H9 (cell line): ENCODE data around the gene PDE5A. TPM values are rescaled to one million over a fixed set of nuclear protein-coding genes. Genes with fewer than 3 reads are reported as not detected.
A peak's percentile ranks its signal among the peaks of the same experiment; 100 is the strongest.

Source experiments
- DNase-seq: peaks from one replicate; pipeline ENCODE4 v3.0.0-alpha.2; 2017
- H2AFZ ChIP-seq: one replicate; pipeline ENCODE4 v1.6.1; 2013; ENCODE audit warnings: mild to moderate bottlenecking, low read length, control low read depth, moderate library complexity
- H2AK5ac ChIP-seq: 2 replicates; pipeline ENCODE4 v1.6.1; 2013; ENCODE audit warnings: low read length, control low read depth, mixed read lengths; ENCODE audit not compliant: insufficient read length
- H2BK120ac ChIP-seq: one replicate; pipeline ENCODE4 v1.6.1; 2013; ENCODE audit warnings: low read depth, mild to moderate bottlenecking, low read length, control low read depth, inconsistent platforms; ENCODE audit not compliant: poor library complexity, severe bottlenecking
- H2BK12ac ChIP-seq: 2 replicates; pipeline ENCODE4 v1.6.1; 2013; ENCODE audit warnings: low read length, control low read depth, mixed read lengths, low read depth; ENCODE audit not compliant: insufficient read length
- H2BK15ac ChIP-seq: 2 replicates; pipeline ENCODE4 v1.6.1; 2013; ENCODE audit warnings: low read depth, low read length, control low read depth
- H2BK20ac ChIP-seq: one replicate; pipeline ENCODE4 v1.6.1; 2013; ENCODE audit warnings: low read depth, mild to moderate bottlenecking, low read length, control low read depth, inconsistent platforms; ENCODE audit not compliant: poor library complexity, severe bottlenecking
- H2BK5ac ChIP-seq: 2 replicates; pipeline ENCODE4 v1.6.1; 2013; ENCODE audit warnings: low read length, control low read depth, mixed read lengths; ENCODE audit not compliant: insufficient read length
- H3K14ac ChIP-seq: 2 replicates; pipeline ENCODE4 v1.6.1; 2013; ENCODE audit warnings: low read length, control low read depth; ENCODE audit not compliant: insufficient read depth
- H3K18ac ChIP-seq: 2 replicates; pipeline ENCODE4 v1.6.1; 2013; ENCODE audit warnings: low read depth, mild to moderate bottlenecking, mixed read lengths, low read length, control low read depth; ENCODE audit not compliant: insufficient read length
- H3K23ac ChIP-seq: 2 replicates; pipeline ENCODE4 v1.6.1; 2013; ENCODE audit warnings: low read length, control low read depth, mixed read lengths, low read depth; ENCODE audit not compliant: insufficient read length
- H3K23me2 ChIP-seq: 2 replicates; pipeline ENCODE4 v1.6.1; 2013; ENCODE audit warnings: low read depth, mild to moderate bottlenecking, mixed read lengths, low read length, control low read depth; ENCODE audit not compliant: insufficient read length, poor library complexity, severe bottlenecking
- H3K27ac ChIP-seq: 2 replicates; pipeline ENCODE4 v1.5.1; 2013; ENCODE audit warnings: low read length, control low read depth, mixed read lengths, low read depth; ENCODE audit not compliant: insufficient read length
- H3K27me3 ChIP-seq: 2 replicates; pipeline ENCODE4 v1.6.1; 2013; ENCODE audit warnings: low read length, control low read depth, inconsistent platforms; ENCODE audit not compliant: insufficient read depth
- H3K4ac ChIP-seq: 2 replicates; pipeline ENCODE4 v1.6.1; 2013; ENCODE audit warnings: low read depth, mild to moderate bottlenecking, control low read depth, inconsistent platforms, low read length, moderate library complexity
- H3K4me1 ChIP-seq: 2 replicates; pipeline ENCODE4 v1.6.1; 2013; ENCODE audit warnings: low read length, control low read depth, inconsistent platforms; ENCODE audit not compliant: insufficient read depth
- H3K4me2 ChIP-seq: 2 replicates; pipeline ENCODE4 v1.6.1; 2013; ENCODE audit warnings: low read length, control low read depth, mixed read lengths; ENCODE audit not compliant: insufficient read length, insufficient read depth
- H3K56ac ChIP-seq: 2 replicates; pipeline ENCODE4 v1.6.1; 2013; ENCODE audit warnings: low read depth, mild to moderate bottlenecking, mixed read lengths, low read length, control low read depth; ENCODE audit not compliant: insufficient read length
- H3K79me1 ChIP-seq: 2 replicates; pipeline ENCODE4 v1.6.1; 2013; ENCODE audit warnings: low read depth, mild to moderate bottlenecking, moderate library complexity, low read length, control low read depth, inconsistent platforms; ENCODE audit not compliant: insufficient read depth, poor library complexity, severe bottlenecking
- H3K79me2 ChIP-seq: 2 replicates; pipeline ENCODE4 v1.6.1; 2013; ENCODE audit warnings: low read length, control low read depth, inconsistent platforms; ENCODE audit not compliant: insufficient read depth
- H3K9ac ChIP-seq: 2 replicates; pipeline ENCODE4 v1.6.1; 2013; ENCODE audit warnings: low read length, control low read depth, mixed read lengths; ENCODE audit not compliant: insufficient read length; ENCODE audit errors: extremely low read depth
- H3K9me3 ChIP-seq: one replicate; pipeline ENCODE4 v1.6.1; 2013; ENCODE audit warnings: low read depth, low read length, inconsistent platforms; ENCODE audit not compliant: control insufficient read depth
- H3T11ph ChIP-seq: one replicate; pipeline ENCODE4 v1.6.1; 2013; ENCODE audit warnings: mild to moderate bottlenecking, low read length, control low read depth, inconsistent platforms
- H4K20me1 ChIP-seq: one replicate; pipeline ENCODE4 v1.6.1; 2013; ENCODE audit not compliant: control insufficient read depth, insufficient read length, insufficient read depth
- H4K5ac ChIP-seq: 2 replicates; pipeline ENCODE4 v1.6.1; 2013; ENCODE audit warnings: low read depth, mild to moderate bottlenecking, mixed read lengths, low read length, control low read depth; ENCODE audit not compliant: insufficient read length
- H4K8ac ChIP-seq: replicated peaks from 2 replicates; pipeline ENCODE4 v1.6.1; 2013; ENCODE audit warnings: low read length, control low read depth, mixed read lengths, low read depth; ENCODE audit not compliant: insufficient read length
- H4K91ac ChIP-seq: 2 replicates; pipeline ENCODE4 v1.6.1; 2013; ENCODE audit warnings: low read depth, mild to moderate bottlenecking, moderate library complexity, mixed read lengths, low read length, control low read depth; ENCODE audit not compliant: insufficient read length
- H3K27ac Mint-ChIP-seq, 3 experiments: 2 replicates in 2 of 3; 3 replicates in 1 of 3; pipeline ENCODE4 v1.8.0; 2020 to 2021; ENCODE audit warnings: mixed read lengths in 3 of 3, mild to moderate bottlenecking in 1 of 3, moderate library complexity in 1 of 3
- H3K27me3 Mint-ChIP-seq: 2 replicates; pipeline ENCODE4 v1.8.0; 2021; ENCODE audit warnings: low read depth, mild to moderate bottlenecking, moderate library complexity, mixed read lengths
- H3K36me3 Mint-ChIP-seq, 3 experiments: 2 replicates in 2 of 3; 3 replicates in 1 of 3; pipeline ENCODE4 v1.8.0; 2020 to 2021; ENCODE audit warnings: low read depth in 3 of 3, mixed read lengths in 3 of 3; ENCODE audit not compliant: insufficient read depth in 1 of 3
- H3K4me1 Mint-ChIP-seq, 2 experiments: 2 replicates each; pipeline ENCODE4 v1.8.0; 2020; ENCODE audit warnings: mixed read lengths in 2 of 2
- H3K4me3 Mint-ChIP-seq, 2 experiments: 2 replicates in 1 of 2; 3 replicates in 1 of 2; pipeline ENCODE4 v1.8.0; 2020 to 2021; ENCODE audit warnings: mild to moderate bottlenecking in 2 of 2, mixed read lengths in 2 of 2, moderate library complexity in 1 of 2
- H3K9me3 Mint-ChIP-seq, 2 experiments: 2 replicates in 1 of 2; 3 replicates in 1 of 2; pipeline ENCODE4 v1.8.0; 2020; ENCODE audit warnings: mild to moderate bottlenecking in 2 of 2, mixed read lengths in 2 of 2, moderate library complexity in 1 of 2
- CTCF ChIP-seq: fragments of 200-600 bp; sonication (generic); conservative IDR thresholded peaks from 3 replicates; pipeline ENCODE4 v1.8.0; 2021; ENCODE audit warnings: antibody characterized with exemption, mild to moderate bottlenecking
- WGBS: extraction: QIAGEN DNeasy Blood & Tissue Kit; methylation state at CpG from one replicate; pipeline ENCODE4 v1.1.7; 2013; ENCODE audit warnings: missing lambda C conversion rate, low lambda C conversion rate, mixed read lengths; ENCODE audit not compliant: insufficient read length; ENCODE audit errors: extremely low coverage; 5-methylcytosine and 5-hydroxymethylcytosine counted together
- total RNA-seq: library from RNA; stranded (reverse); gene quantifications from 2 replicates; pipeline ENCODE4 v1.2.1, GENCODE V29; 2021

PDE5A gene
- total RNA-seq, 1 experiment from 2014 or later = 15.7 TPM

GRCh38 chr4:119593698-119594097 is 34.9 kb downstream of the PDE5A start:
- WGBS = no CpG with 5 or more reads among the region's 5 CpGs
- no peaks in the 10 kb centered on the region for H3K27me3 Mint-ChIP-seq

More at GRCh38 chr4:119593698-119594097, 34.9 kb downstream of the PDE5A start:
- Mint-ChIP-seq H3K4me3 (no peak overlapping the region), H3K27ac (peak overlapping the region in 1 of 3 experiments; percentile 89; a peak in 1 of 7 replicates), H3K9me3 (peaks cover 4 to 5% of the 10 kb centered on the region in 2 experiments; a peak in 4 of 5 replicates), H3K4me1 (peaks cover 36% of the 10 kb centered on the region in 2 experiments), H3K36me3 (peaks cover 9 to 13% (median 9%) of the 10 kb centered on the region in 3 experiments)
- H3K27me3 ChIP-seq = no peaks in the 10 kb centered on the region
- H2BK12ac ChIP-seq = no peak overlapping the region
- H3K9ac ChIP-seq = no peak overlapping the region
- no peaks in the 10 kb centered on the region for H3K9me3 ChIP-seq
- no peak overlapping the region for H3K27ac ChIP-seq
- no peak overlapping the region for H2BK120ac ChIP-seq
- H3K23ac ChIP-seq = no peak overlapping the region
- H4K20me1 ChIP-seq = no peaks in the 10 kb centered on the region
- no peak overlapping the region for H3K56ac ChIP-seq
- H4K5ac ChIP-seq = no peak overlapping the region
- H2BK5ac ChIP-seq = no peak overlapping the region
- H2BK20ac ChIP-seq = no peak overlapping the region
- no peak overlapping the region for H3K4ac ChIP-seq
- DNase-seq = no peak
- no peaks in the 10 kb centered on the region for H3K23me2 ChIP-seq
- H3K18ac ChIP-seq = no peak overlapping the region
- H2BK15ac ChIP-seq = no peak overlapping the region
- no peaks in the 10 kb centered on the region; the same call in 1 of the 2 replicates for H3K4me1 ChIP-seq
- TF ChIP-seq CTCF = no peak
- H3K4me2 ChIP-seq = no peak overlapping the region
- no peaks in the 10 kb centered on the region for H3K79me2 ChIP-seq
- no peak overlapping the region for H4K91ac ChIP-seq
- H2AFZ ChIP-seq = no peak overlapping the region
- no peak overlapping the region for H3K14ac ChIP-seq
- H3T11ph ChIP-seq = no peak overlapping the region
- no peak overlapping the region for H2AK5ac ChIP-seq
- H4K8ac ChIP-seq = no peak overlapping the region
- H3K79me1 ChIP-seq = peaks cover under 1% of the 10 kb centered on the region
